GM12878 (cell line): ENCODE measurements around the gene ACE. TPM values are rescaled to one million over a fixed set of nuclear protein-coding genes. Genes with fewer than 3 reads are reported as not detected.

Experiments
- ATAC-seq: fragments of 200-7000 bp; cut with Tn5 transposase; 3 replicates; pipeline ENCODE4 v1.9.1; 2020; ENCODE audit warnings: mild to moderate bottlenecking, moderate library complexity
- BruUV-seq: library from RNA; stranded (reverse); fragments of 400-500 nt; replicated peaks from 2 replicates; lab custom pipeline; 2021; lab: Mats Ljungman, UMichigan
- CTCF ChIA-PET: fragments of 300-600 bp; sonication (Branson Sonifier 250); formaldehyde crosslinking; extraction: SDS; loops from one replicate; lab custom pipeline; 2021; ENCODE audit warnings: inconsistent platforms; lab: Yijun Ruan, JAX
- POLR2A ChIA-PET: fragments of 350-600 bp; formaldehyde crosslinking; extraction: SDS; loops from one replicate; lab custom pipeline; 2021; ENCODE audit warnings: inconsistent platforms; lab: Charles Lee
- RAD21 ChIA-PET: fragments of 300-600 bp; sonication (Branson Sonifier 250); formaldehyde crosslinking; loops from one replicate; lab custom pipeline; 2023; ENCODE audit warnings: antibody characterized with exemption; ENCODE audit not compliant: unreplicated experiment; lab: Charles Lee
- SMC1A ChIA-PET: fragments of 300-600 bp; sonication (Branson Sonifier 250); formaldehyde crosslinking; loops from one replicate; lab custom pipeline; 2023; ENCODE audit not compliant: unreplicated experiment, uncharacterized antibody; lab: Charles Lee
- DNase-seq: peaks from one replicate; pipeline ENCODE4 v3.0.0-alpha.2; 2011; ENCODE audit warnings: low read depth, low spot score
- FAIRE-seq: peaks from 3 replicates; lab custom pipeline; 2011; peaks lifted over from hg19 to GRCh38; lab: Jason Lieb, UNC
- H2AFZ ChIP-seq: 2 replicates; pipeline ENCODE4 v1.6.0; 2011; ENCODE audit warnings: low read depth, low read length, control low read depth; ENCODE audit not compliant: control insufficient read depth
- H3K27ac ChIP-seq: 2 replicates; pipeline ENCODE4 v1.5.1; 2011; ENCODE audit warnings: control low read depth; ENCODE audit not compliant: control insufficient read depth, insufficient read depth
- H3K27me3 ChIP-seq, 2 experiments: replicated peaks in 1 of 2; 2 replicates each; pipeline versions ENCODE4 v1.6.0 to v1.6.1; 2011; ENCODE audit warnings: low read length in 1 of 2; ENCODE audit not compliant: control insufficient read depth in 2 of 2, insufficient read depth in 2 of 2
- H3K36me3 ChIP-seq, 2 experiments: 2 replicates each; pipeline ENCODE4 v1.5.1; 2011; ENCODE audit warnings: low read length in 1 of 2; ENCODE audit not compliant: control insufficient read depth in 2 of 2, insufficient read depth in 2 of 2
- H3K4me1 ChIP-seq: 2 replicates; pipeline ENCODE4 v1.6.1; 2011; ENCODE audit warnings: mild to moderate bottlenecking, low read length, moderate library complexity, mixed read lengths; ENCODE audit not compliant: control insufficient read depth, insufficient read depth
- H3K4me2 ChIP-seq: 2 replicates; pipeline ENCODE4 v1.6.0; 2011; ENCODE audit warnings: control low read depth; ENCODE audit not compliant: control insufficient read depth, insufficient read depth
- H3K4me3 ChIP-seq: fragments of 200-600 bp; sonication (generic); 2 replicates; pipeline ENCODE4 v1.5.1; 2016
- H3K79me2 ChIP-seq: 2 replicates; pipeline ENCODE4 v1.6.0; 2011; ENCODE audit warnings: low read length; ENCODE audit not compliant: control insufficient read depth, insufficient read depth
- H3K9ac ChIP-seq: 2 replicates; pipeline ENCODE4 v1.8.0; 2011; ENCODE audit warnings: low read length, control low read depth, mixed read lengths; ENCODE audit not compliant: control insufficient read depth, insufficient read depth
- H3K9me3 ChIP-seq: replicated peaks from 3 replicates; pipeline ENCODE4 v1.5.1; 2011; ENCODE audit warnings: mild to moderate bottlenecking, low read length; ENCODE audit not compliant: control insufficient read depth, insufficient read depth
- H4K20me1 ChIP-seq: 2 replicates; pipeline ENCODE4 v1.6.0; 2011; ENCODE audit not compliant: control insufficient read depth, insufficient read depth
- FOXK2 ChIP-seq: fragments of 450-650 bp; IDR thresholded peaks from 2 replicates; pipeline ENCODE4 v1.6.1; 2017; ENCODE audit warnings: mild to moderate bottlenecking, moderate library complexity
- GABPA ChIP-seq: IDR thresholded peaks from 2 replicates; pipeline ENCODE4 v1.6.1; 2014; ENCODE audit warnings: antibody characterized with exemption, low read depth, mild to moderate bottlenecking, inconsistent platforms
- SMC3 ChIP-seq: IDR thresholded peaks from 2 replicates; pipeline ENCODE4 v1.6.1; 2011; ENCODE audit warnings: low read length, improper control_type of control experiment, borderline replicate concordance
- SP1 ChIP-seq: IDR thresholded peaks from one replicate; pipeline ENCODE4 v1.6.1; 2011; ENCODE audit warnings: low read depth, low read length
- TARDBP ChIP-seq: IDR thresholded peaks from 2 replicates; pipeline ENCODE4 v1.6.1; 2016; ENCODE audit warnings: borderline replicate concordance
- ZBTB4 ChIP-seq: fragments of 450-650 bp; formaldehyde crosslinking; IDR thresholded peaks from 2 replicates; pipeline ENCODE4 v1.4.0; 2022; ENCODE audit warnings: mild to moderate bottlenecking, moderate library complexity
- WGBS: methylation state at CpG from one replicate; pipeline ENCODE4 v1.1.6; 2016; ENCODE audit warnings: low lambda C conversion rate; ENCODE audit not compliant: insufficient replicate concordance, insufficient coverage; ENCODE audit errors: missing lambda C conversion rate; 5-methylcytosine and 5-hydroxymethylcytosine counted together
- in situ Hi-C: fragments of 300-500 bp; cut with MboI; formaldehyde crosslinking; loops from 9 replicates; pipeline ENCODE4 v1.14.3; 2018; ENCODE audit warnings: mixed read lengths
- intact Hi-C: fragments of 100-400 bp; cut with micrococcal nuclease; formaldehyde crosslinking; loops from one replicate; pipeline ENCODE4 v1.14.2; 2022; ENCODE audit not compliant: unreplicated experiment
- polyA plus RNA-seq, 11 experiments: library from polyadenylated mRNA; depleted of rRNA in 4 of 11; unstranded in 6 of 11; stranded (reverse) in 5 of 11; fragments of >200 nt; fragmentation: Nextera tagmentation in 4 of 11; fragmentation: Illumina TruSeq in 1 of 11; extraction: Ambion mirVana in 4 of 11; extraction: Trizol in 1 of 11; gene quantifications; 1 replicate in 1 of 11; 2 replicates in 10 of 11; pipeline versions ENCODE4 v1.2.1 to v1.2.3, GENCODE V29; 2011 to 2016; ENCODE audit warnings: inconsistent platforms in 2 of 11, missing spikeins in 2 of 11, low read depth in 1 of 11
- total RNA-seq, 4 experiments: library from RNA; depleted of rRNA in 3 of 4; stranded (reverse); fragments of >200 nt in 3 of 4; fragmentation: Illumina TruSeq in 1 of 4; extraction: Trizol in 1 of 4; gene quantifications; 2 replicates each; pipeline versions ENCODE4 v1.2.1 to v1.2.3, GENCODE V29; 2013 to 2021

ACE gene
- total and polyA plus RNA-seq, 10 of the 15 experiments (the other 5 are each of a cell fraction or from before 2014, with no cell fraction given): 0.46 TPM; not detected in 9

- no peak for TF ChIP-seq GABPA
- no peak for TF ChIP-seq SMC3
- TF ChIP-seq FOXK2: no peak
- TF ChIP-seq SP1: no peak
Observed at GRCh38 chr17:63538693-63539595, 62.1 kb downstream of the ACE start (continued).

GRCh38 chr17:63540590-63540989 is 63.7 kb downstream of the ACE start:
- Histone ChIP-seq H3K36me3 (no peaks in the 10 kb centered on the region), H3K4me1 (no peaks in the 10 kb centered on the region), H3K4me2 (no peak overlapping the region), H3K79me2 (no peaks in the 10 kb centered on the region), H2AFZ (no peak overlapping the region), H3K27ac (no peak overlapping the region), H4K20me1 (no peaks in the 10 kb centered on the region), H3K9me3 (no peaks in the 10 kb centered on the region), H3K27me3 (peaks cover 0 to 9% of the 10 kb centered on the region in 2 experiments; a peak in 3 of 4 replicates), H3K4me3 (no peak overlapping the region), H3K9ac (no peak overlapping the region)
- 53% methylated on average over 4 of the region's 4 CpGs for WGBS
- in situ Hi-C loops (no loop called here), intact Hi-C loops (no loop called here)
- CTCF ChIA-PET: no interaction called here
- DNase-seq (no peak), FAIRE-seq (no peak), ATAC-seq (no peak)
- BruUV-seq: no TSS peak
- POLR2A ChIA-PET: no interaction called here
- TF ChIP-seq TARDBP (no peak), ZBTB4 (no peak)
- RAD21 ChIA-PET: no interaction called here
- SMC1A ChIA-PET: no interaction called here
